ENCODE results near the gene TMEM45A.
"Not testable (repeated sequence)": the region's sequence is repeated elsewhere in the genome, so short reads cannot be mapped to it uniquely, and the experiment has no call there.

The TMEM45A gene

DNA sequence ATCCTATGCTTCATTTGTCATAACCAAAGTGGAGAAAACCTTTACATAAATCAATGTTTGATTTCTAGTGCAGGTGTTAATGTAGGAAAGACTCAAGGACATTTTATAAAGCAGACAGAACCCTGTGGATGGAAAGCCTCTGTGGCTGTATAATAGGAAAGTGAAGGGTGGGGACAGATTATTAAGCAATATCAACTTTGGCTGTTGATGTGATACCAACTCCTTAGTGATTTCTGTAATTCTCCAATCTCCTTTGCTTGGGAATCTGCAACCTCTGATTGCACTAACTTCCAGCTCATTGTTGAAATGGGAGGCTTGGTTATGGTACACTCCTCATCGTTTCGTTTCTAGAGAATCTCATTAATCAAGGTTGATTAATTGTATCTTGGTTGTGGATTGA is 87.7 kb downstream of the TMEM45A start:
- no peak for DNase-seq

GRCh38 chr3:100581650-100582049 is 89.2 kb downstream of the TMEM45A start:
- DNase-seq: no peak

- not testable (repeated sequence) for DNase-seq
Observed at GRCh38 chr3:100582157-100582556, 89.7 kb downstream of the TMEM45A start.

DNA sequence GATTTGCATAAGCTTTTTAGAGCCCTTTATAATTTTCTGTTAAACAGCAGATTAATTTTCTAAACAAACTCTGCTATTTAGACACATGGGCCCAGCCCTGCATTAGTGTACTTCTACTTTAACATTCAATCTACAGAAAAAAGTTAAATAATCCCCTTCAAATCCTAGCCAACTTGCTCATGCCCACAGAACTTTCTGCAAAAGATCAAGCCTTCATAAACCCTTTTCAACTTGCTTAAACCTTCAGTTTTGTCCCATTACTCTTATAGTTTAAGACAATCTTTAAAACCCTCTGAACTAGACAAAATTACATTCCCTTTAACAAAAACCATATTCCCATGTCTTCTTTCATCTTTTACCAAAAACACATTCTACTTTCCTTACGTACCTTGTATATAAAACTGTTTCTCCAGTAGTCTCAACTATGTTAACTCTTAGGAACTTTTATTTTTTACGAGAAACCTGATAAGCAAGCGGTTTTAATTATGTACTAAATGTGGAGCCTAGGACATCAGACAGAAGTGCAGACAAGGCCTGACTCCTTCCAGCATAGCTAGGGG is 91.8 kb downstream of the TMEM45A start:
- no peak for DNase-seq

GRCh38 chr3:100586832-100587231 is 94.4 kb downstream of the TMEM45A start:
- no peak for DNase-seq

- DNase-seq: no peak
Observed at GRCh38 chr3:100588251-100588650, 95.8 kb downstream of the TMEM45A start.

- DNase-seq: peak; percentile 53
Observed at GRCh38 chr3:100590114-100590839, 97.9 kb downstream of the TMEM45A start.

- DNase-seq: no peak
Observed at GRCh38 chr3:100590840-100591147, 98.4 kb downstream of the TMEM45A start.

- DNase-seq: no peak
Observed at GRCh38 chr3:100591411-100591810, 99.0 kb downstream of the TMEM45A start.

DNA sequence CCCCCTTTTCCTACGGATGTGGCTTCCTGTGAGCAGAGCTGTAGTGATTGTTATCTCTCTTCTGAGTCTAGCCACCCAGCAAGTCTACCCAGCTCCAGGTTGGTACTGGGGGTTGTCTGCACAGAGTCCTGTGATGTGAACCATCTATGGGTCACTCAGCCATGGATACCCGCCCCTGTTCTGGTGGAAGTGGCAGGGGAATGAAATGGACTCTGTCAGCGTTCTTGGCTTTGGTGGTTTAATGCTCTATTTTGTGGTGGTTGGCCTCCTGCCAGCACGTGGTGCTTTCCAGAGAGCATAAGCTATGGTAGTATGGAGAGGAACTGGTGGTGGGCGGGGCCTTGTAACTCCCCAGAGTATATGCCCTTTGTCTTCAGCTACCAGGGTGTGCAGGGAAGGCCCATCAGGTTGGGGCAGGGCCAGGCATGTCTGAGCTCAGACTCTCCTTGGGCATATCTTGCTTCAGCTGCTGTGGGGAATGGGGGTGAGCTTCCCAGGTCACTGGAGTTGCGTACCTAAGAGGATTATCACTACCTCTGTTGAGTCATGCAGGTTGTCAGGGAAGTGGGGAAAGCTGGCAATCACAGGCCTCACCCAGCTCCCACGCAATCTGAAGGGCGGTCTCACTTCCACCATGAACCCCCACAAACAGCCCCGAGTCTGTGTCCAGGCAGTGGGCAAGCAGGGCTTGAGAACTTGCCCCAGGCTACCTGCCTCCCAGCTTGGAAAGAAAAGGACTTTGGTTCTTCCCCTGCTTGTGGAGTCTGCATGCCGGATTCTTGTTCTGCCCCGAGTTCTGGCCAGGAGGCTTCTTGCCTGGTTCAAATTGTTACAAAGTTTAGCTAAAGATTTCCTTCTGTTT is 108.0 kb downstream of the TMEM45A start:
- DNase-seq: no peak

GRCh38 chr3:100602506-100603444 is 110.4 kb downstream of the TMEM45A start:
- DNase-seq: no peak

DNA sequence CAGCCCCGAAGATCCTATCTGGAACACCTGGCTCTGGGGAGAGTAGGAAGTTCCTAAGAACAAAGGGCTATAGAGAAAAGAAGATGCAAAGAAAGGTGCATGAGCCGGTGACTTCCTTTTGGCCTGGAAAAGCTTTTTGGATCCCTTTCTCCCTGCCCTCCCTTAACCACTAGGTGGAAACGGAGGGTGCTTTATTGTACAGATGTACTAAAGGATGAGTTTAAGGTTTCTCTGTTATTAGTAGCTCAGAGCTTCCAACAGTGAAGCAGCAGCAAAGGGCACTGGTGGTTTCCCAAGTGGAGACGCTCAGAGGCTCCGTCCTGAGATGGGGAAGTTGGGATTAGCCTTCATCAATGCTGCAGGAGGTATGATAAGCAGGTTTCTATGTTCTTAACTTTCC is 111.0 kb downstream of the TMEM45A start:
- no peak for DNase-seq

DNA sequence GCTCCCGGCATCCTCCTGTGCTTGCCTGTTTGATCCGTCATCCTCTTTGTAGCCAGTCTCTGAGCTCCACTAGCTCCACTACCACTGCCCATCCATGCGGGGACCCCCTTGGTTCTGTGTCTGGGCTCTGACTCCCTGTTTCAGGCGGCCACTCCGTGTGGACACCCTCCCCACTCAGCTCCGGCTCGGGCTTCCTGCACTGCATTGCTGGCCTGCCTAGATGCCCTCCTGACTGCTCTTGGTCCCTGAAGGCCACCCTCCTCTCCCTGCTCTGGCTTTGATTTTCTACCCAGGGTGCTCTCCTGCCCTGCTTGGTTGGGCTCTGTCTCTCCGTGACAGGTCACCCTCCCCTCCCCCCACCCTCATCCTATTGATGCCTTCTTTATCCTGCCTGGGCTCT is 112.9 kb downstream of the TMEM45A start:
- no peak for DNase-seq

GRCh38 chr3:100606894-100607512 is 114.6 kb downstream of the TMEM45A start:
- no peak for DNase-seq

- DNase-seq: no peak
Observed at GRCh38 chr3:100609305-100609704, 116.9 kb downstream of the TMEM45A start, which contains the start of gene ADGRG7. TSS of gene ADGRG7 (plus strand) at chr3:100609601. CDS start at chr3:100609857, 256 bp downstream.

GRCh38 chr3:100609963-100610362 is 117.5 kb downstream of the TMEM45A start:
- DNase-seq: no peak

GRCh38 chr3:100611221-100611620 is 118.8 kb downstream of the TMEM45A start:
- no peak for DNase-seq

DNA sequence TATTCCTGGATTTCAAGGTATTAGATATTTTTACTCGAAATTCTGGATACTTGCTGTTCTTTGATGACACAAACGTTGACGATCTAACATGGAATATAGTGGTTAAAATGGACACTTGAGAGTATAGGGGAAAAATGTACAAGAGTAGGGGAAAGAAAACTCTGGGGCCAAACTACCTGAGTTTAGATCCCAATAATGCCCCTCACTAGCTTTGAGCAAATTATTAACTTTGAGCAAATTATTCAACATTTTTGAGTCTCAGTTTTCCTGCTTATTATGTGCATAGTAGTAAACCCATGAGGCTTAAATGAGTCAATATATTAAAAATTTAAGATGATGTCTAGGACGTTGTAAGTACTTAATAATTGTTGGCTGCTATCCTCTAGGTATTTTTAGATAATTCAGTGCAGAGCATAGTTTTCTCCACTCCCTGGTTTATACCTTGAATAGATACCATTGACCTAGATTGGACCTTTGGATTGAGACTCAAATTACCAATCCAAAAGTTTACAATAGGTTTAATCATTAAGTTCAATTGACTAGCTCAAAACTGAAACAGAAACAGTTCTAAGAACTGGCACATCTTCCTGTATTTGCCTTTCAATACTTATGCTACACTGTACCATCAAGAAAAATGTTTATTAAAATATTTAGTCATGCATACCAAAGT is 121.4 kb downstream of the TMEM45A start:
- DNase-seq: no peak

- DNase-seq: no peak
Observed at GRCh38 chr3:100614941-100615340, 122.5 kb downstream of the TMEM45A start.

GRCh38 chr3:100615684-100616083 is 123.3 kb downstream of the TMEM45A start:
- DNase-seq: no peak

- no peak for DNase-seq
Observed at GRCh38 chr3:100621251-100621650, 128.8 kb downstream of the TMEM45A start.
